AG04449 (cell line): ENCODE results near the gene UBTD1.
A peak's percentile ranks its signal among the peaks of the same experiment; 100 is the strongest.
"Not testable (repeated sequence)": the region's sequence is repeated elsewhere in the genome, so short reads cannot be mapped to it uniquely, and the experiment has no call there.

Experiments used
- CTCF ChIA-PET: fragments of 350-600 bp; formaldehyde crosslinking; extraction: SDS; loops from one replicate; lab custom pipeline; 2021; ENCODE audit warnings: antibody characterized with exemption; lab: Yijun Ruan, JAX
- POLR2A ChIA-PET: fragments of 400-600, 350-600 bp; formaldehyde crosslinking; extraction: SDS; loops from one replicate; lab custom pipeline; 2020; ENCODE audit warnings: antibody characterized with exemption, inconsistent platforms; lab: Yijun Ruan, JAX
- DNase-seq: peaks from one replicate; pipeline ENCODE4 v3.0.0-alpha.2; 2010; ENCODE audit warnings: low read depth, low spot score
- H3K4me3 ChIP-seq: 2 replicates; pipeline ENCODE4 v1.5.1; 2011; ENCODE audit warnings: low read depth, mild to moderate bottlenecking, control low read depth, low read length
- TF ChIP-seq, protein P1 (sequence below): IDR thresholded peaks from one replicate; pipeline ENCODE4 v1.5.1; 2011; ENCODE audit warnings: mild to moderate bottlenecking, moderate library complexity, low read length, control low read depth, inconsistent platforms; ENCODE audit not compliant: insufficient read depth; ENCODE audit errors: missing control alignments

Gene UBTD1

DNA sequence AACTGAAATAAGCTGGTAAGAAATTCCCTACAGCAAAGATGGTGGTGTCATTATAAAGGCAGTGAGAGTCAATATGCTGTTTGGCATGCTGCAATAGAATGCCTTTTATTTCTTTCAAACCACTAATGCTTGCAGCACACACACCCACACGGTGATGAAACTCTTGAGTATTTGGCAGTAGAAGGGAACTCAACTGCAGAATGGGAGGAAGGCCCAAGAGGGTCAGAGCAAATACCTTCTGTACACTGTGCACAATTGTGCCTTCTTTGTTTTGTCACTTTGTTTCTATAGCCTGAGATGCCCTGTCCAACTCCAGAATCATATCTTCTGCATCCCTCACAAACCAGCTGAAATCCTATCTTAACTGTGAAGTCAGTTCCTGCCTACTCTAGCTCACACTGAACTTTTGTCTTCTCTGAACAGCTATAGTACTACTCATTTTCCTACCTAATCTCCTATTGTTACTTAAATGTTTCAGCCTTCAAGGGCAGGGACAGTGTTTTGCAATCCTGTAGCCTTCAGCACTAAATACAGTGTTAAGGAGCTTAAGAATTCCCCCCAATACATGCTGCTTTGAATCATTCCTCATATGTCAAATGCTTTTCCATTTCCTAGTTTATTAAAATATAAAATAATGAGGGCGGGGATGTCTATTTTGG is 22.7 kb upstream of the UBTD1 start:
- peak; percentile 58 for DNase-seq
- TF ChIP-seq, protein P1, sequence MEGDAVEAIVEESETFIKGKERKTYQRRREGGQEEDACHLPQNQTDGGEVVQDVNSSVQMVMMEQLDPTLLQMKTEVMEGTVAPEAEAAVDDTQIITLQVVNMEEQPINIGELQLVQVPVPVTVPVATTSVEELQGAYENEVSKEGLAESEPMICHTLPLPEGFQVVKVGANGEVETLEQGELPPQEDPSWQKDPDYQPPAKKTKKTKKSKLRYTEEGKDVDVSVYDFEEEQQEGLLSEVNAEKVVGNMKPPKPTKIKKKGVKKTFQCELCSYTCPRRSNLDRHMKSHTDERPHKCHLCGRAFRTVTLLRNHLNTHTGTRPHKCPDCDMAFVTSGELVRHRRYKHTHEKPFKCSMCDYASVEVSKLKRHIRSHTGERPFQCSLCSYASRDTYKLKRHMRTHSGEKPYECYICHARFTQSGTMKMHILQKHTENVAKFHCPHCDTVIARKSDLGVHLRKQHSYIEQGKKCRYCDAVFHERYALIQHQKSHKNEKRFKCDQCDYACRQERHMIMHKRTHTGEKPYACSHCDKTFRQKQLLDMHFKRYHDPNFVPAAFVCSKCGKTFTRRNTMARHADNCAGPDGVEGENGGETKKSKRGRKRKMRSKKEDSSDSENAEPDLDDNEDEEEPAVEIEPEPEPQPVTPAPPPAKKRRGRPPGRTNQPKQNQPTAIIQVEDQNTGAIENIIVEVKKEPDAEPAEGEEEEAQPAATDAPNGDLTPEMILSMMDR = no peak
- CTCF ChIA-PET = interaction anchor here (0.7 to 6.3 kb wide), 5 partner anchors 10 to 78 kb away, joined by 3 to 52 read pairs (median 6); no protein-coding TSS in a partner anchor
- H3K4me3 ChIP-seq = no peak overlapping the region
- POLR2A ChIA-PET = interaction anchor here (0.7 kb wide), 1 partner anchor 24 kb away, joined by 4 read pairs; no protein-coding TSS in a partner anchor

DNA sequence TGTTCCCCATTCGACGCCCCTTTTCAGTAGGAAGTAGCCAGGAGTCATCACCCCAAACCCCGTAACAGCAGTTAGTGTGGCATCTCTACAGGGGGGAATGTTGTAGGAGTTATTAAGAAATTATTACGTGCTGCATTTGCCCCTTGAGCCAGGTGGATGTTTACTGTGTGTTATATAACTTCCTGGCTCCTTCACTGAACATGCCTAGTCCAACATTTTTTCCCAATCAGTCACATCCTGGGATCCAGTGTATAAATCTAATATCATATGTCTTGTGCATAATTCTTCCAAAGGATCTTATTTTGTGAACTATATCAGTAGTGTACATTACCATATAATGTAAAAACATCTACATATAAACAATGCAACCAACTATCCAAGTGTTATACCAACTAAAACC is 19.3 kb upstream of the UBTD1 start:
- CTCF ChIA-PET = interaction anchor here (1.1 kb wide), 1 partner anchor 14 kb away, joined by 3 read pairs; no protein-coding TSS in a partner anchor
- POLR2A ChIA-PET, DNase-seq, H3K4me3 ChIP-seq: not testable (repeated sequence)

DNA sequence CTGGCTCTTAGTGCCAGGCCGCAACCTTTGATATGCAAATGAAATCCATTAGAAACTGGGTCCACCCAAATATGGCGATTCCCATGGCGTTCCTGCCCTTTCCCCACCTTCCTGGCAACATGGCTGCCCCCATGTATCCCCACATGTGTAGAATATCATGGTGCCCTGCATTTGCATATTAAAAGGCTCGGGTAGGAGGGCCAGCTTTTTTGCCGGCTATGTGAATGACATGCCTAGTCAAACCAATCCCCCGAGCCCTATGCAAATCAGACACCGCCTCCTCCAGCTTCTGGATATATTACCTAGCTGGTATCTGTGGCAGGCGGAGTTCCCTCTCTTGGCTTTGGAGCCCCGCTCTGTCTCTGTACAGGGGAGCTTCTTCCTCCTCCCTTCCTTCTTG is 18.8 kb upstream of the UBTD1 start:
- no peak overlapping the region for H3K4me3 ChIP-seq
- CTCF ChIA-PET = interaction anchor here (1.1 to 2.3 kb wide), 2 partner anchors 15 to 74 kb away, joined by 3 to 13 read pairs; no protein-coding TSS in a partner anchor
- no peak for DNase-seq
- TF ChIP-seq, protein P1 = no peak
- POLR2A ChIA-PET = no interaction called here

DNA sequence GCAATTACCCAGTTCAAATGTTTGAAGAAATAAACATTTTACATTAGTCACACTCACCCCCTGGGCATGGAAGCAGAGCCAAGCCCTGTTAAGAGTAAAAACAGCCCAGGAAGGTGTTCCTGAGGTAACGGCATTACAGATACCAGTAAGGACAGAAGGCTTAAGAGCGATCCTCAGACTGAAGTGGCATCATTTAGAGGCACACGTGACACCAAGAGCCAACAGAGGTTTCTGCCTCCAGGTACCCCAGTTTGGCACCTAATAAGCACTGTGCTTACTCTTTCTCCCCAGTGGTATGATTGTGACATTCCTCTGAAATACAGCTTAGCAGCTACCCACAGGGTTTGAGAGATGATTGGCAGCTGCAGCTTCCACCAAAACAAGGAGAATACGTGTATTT is 17.7 kb upstream of the UBTD1 start:
- DNase-seq = no peak
- no peak overlapping the region for H3K4me3 ChIP-seq
- CTCF ChIA-PET = interaction anchor here (2.3 kb wide), 1 partner anchor 73 kb away, joined by 13 read pairs; no protein-coding TSS in a partner anchor
- TF ChIP-seq, protein P1 = no peak
- POLR2A ChIA-PET = no interaction called here

DNA sequence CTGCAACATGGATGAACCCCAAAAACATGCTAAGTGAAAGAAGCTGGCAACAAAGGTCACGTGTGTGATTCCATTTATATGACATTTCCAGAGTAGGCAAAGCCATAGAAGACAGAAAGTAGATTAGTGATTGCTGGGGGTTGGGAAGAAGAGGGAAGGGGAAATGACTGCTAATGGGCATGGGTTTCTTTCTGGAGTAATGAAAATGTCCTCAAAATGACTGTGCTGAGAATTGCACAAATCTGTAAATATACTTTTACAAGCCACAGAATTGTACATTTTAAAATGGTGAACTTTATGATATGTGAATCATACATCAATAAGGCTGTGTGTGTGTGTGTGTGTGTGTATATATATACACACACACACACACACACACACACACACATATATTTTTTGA is 16.3 kb upstream of the UBTD1 start:
- ChIA-PET POLR2A (no interaction called here), CTCF (interaction anchor here (1.2 to 2.3 kb wide), 2 partner anchors 13 to 72 kb away, joined by 3 to 13 read pairs; no protein-coding TSS in a partner anchor)
- no peak for DNase-seq
- TF ChIP-seq, protein P1 = no peak
- H3K4me3 ChIP-seq = no peak overlapping the region

DNA sequence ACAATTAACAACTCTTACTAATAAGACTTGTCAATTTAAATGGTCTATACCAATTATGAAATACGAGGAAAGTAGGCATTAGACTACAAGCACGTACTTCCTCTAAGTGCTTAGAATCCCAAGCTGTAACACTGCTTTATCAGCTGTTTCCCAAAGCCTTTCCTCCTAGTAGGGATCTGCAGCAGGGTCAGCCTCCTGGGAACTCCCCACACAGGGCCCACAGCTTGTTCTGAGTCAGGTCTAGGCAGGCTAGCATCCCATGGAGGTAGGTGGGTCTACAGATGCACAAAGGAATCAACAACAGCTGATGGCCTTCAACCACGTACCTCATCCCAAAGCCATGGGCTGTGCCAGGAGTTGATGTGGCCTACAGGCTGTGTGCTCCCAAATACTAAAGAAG is 15.2 kb upstream of the UBTD1 start:
- ChIA-PET POLR2A (no interaction called here), CTCF (interaction anchor here (1.4 to 1.5 kb wide), 2 partner anchors 20 to 22 kb away, joined by 3 read pairs; no protein-coding TSS in a partner anchor)
- H3K4me3 ChIP-seq = no peak overlapping the region
- no peak for DNase-seq
- TF ChIP-seq, protein P1 = no peak
